Cerebellar nuclear complex (tissue), 1 donor: ENCODE results near the gene DBH.
"Not testable (repeated sequence)": the region's sequence is repeated elsewhere in the genome, so short reads cannot be mapped to it uniquely, and the experiment has no call there.

Experiments used
- DNase-seq, 2 experiments: peaks; one replicate each; lab custom pipeline; 2025; lab: John Stamatoyannopoulos, UW

Gene DBH

GRCh38 chr9:133666845-133667244, 30.7 kb downstream of the DBH start:
- no peak for DNase-seq

GRCh38 chr9:133667759-133668450, 31.7 kb downstream of the DBH start:
- no peak for DNase-seq

DNA sequence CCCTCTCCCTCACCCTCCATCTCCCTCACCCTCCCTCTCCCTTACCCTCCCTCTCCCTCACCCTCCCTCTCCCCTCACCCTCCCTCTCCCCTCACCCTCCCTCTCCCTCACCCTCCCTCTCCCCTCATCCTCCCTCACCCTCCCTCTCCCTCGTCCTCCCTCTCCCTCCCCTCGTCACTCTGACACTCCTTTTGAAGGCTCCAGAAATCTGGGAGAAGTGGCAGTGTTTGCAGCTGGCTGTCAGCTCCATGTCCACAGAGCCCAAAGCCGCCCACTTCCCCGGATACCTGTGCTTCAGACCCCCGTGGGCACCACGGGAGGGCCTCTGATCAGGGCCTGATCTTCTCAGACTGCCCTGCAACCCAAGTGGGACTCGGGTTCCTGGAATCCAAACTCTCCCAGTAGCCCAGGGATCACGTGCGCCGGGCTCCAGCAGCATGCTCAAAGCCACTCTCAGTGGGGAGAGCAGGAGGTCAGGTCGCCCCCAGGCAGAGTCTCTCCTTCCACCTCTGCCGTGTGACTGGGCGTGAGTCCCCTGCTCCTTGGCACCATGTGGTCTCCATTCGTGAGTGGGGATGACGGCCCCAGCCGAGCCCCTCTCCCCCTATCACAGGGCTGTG, 33.1 kb downstream of the DBH start:
- no peak for DNase-seq

- DNase-seq: no peak
Observed at GRCh38 chr9:133670466-133670865, 34.3 kb downstream of the DBH start.

GRCh38 chr9:133671371-133671770, 35.2 kb downstream of the DBH start:
- no peak for DNase-seq

DNA sequence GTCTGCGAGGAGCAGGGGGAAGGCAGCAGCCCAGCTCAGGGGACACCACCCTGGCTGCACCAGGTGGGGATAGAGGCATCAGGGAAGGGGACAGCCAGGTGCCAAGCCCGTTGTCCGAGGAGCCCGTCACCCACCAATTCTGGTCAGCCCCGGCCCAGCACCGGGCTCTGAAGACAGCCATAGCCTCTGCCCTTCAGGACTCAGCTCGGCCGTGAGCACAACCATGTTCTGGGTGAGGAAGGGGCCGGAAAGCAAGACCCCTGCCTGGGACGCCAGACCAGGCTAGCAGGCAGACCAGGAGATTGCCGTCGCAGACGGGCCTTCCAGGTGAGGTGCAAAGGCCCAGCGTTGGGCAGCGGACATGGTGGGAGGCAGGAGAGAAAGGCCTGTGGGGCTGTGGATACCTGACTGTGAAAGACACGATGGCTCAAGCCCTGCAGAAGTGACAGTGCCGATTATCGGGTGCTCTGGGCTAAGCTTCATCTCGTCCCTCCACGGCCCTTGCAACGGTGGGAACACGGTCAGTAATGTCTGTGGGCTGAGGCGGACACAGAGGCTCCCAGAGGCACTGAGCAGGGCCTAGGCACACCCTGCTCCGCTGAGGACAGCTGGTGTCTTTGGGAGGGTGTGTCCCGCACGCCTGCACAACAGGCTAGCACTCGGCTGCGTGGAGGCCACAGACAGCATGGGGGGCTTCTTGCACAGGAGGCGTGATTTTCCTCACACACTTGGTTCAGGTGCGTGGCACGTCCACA, 36.5 kb downstream of the DBH start:
- no peak for DNase-seq

- no peak for DNase-seq
Observed at GRCh38 chr9:133673258-133673655, 37.1 kb downstream of the DBH start.

DNA sequence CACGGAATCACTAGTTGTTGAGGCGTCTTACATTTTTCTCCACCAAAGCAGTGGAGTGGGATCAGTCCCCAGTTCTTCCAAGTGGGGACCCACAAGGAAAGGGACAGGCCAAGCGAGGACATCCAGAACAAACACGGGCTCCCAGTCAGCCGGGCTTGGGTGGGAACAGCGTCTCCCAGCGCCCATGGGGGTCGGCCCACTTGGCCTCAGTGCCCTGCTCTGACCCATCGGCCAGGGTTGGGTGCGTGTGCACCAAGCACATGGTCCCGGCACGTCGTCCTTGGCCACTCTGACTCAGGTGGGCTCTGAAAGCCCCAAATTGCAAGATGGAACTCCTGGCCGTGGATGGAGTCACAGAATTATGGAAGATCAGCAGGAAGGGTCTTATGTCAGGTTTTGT, 37.9 kb downstream of the DBH start:
- no peak for DNase-seq

GRCh38 chr9:133675796-133676195, 39.6 kb downstream of the DBH start:
- not testable (repeated sequence) for DNase-seq

- no peak for DNase-seq
Observed at GRCh38 chr9:133676450-133676849, 40.3 kb downstream of the DBH start.

- DNase-seq: no peak
Observed at GRCh38 chr9:133677126-133678010, 41.2 kb downstream of the DBH start.

GRCh38 chr9:133679056-133679455, 42.9 kb downstream of the DBH start:
- DNase-seq: no peak

GRCh38 chr9:133679466-133680061, 43.4 kb downstream of the DBH start:
- DNase-seq: no peak

DNA sequence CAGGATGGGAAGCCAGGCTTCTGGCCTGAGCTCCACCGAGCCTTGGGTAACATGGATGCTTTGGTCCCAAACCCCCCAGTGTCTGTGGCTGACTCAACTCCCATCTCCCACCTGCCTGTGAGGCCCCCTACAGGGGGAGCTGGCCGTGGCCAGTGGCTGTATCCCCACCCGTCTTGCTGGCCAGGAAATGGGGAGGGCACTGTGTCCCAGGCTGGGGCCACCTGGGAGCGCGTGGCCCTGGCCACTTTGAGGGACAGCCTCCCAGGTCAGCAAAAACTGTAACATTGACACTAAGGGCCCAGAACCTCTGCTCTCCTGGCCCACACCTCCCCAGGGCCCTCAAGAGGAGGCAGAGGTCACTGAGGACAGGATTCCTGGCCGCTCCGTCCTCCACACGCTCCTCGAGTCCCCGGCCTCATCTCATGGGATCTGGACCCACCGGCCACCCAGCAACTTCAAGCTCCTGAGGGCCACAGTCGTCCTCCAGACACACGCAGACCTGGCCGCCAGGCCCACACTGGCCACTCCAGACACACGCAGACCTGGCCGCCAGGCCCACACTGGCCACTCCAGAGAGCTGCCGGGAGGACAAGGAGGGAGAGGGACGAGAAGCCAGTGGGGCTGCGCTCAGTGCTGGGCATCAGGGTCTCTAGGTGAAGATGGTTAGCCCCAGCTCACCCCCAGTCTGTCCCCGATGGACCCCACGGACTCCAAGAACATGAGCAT, 44.2 kb downstream of the DBH start:
- no peak for DNase-seq

DNA sequence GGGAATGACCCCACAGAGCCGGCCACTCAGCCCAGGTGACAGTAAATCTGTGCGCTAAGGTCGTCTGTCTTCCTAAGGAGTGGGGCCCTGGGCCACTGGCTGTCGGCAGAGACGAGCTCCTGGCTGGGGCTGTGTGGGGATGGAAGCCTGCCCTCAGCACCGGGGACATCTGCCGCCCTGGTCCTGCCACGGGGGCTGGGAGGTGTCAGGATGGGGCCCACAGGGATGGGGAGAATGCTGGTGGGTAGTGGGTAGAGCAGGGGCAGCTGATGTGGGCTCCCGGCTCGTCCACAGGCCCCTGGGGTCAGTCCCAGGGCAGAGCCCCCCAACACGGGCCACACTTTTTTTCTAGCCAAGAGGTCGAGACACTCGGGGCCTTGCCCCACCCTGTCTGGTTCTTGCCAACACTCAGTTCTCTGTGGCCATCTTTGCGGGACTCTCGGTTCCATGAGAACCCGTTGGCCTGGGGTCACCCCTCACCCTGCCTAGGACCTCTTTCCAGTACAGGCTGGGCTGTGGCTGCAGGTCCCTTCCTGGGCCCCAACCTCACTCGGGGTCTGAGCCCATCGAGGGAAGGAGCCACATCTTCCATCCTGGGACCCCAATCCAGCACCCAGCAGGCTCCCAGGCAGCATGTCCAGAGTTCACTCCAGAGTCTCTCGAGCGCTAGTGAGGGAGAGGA, 45.0 kb downstream of the DBH start:
- DNase-seq: no peak

- DNase-seq: no peak
Observed at GRCh38 chr9:133681658-133682306, 45.6 kb downstream of the DBH start.

DNA sequence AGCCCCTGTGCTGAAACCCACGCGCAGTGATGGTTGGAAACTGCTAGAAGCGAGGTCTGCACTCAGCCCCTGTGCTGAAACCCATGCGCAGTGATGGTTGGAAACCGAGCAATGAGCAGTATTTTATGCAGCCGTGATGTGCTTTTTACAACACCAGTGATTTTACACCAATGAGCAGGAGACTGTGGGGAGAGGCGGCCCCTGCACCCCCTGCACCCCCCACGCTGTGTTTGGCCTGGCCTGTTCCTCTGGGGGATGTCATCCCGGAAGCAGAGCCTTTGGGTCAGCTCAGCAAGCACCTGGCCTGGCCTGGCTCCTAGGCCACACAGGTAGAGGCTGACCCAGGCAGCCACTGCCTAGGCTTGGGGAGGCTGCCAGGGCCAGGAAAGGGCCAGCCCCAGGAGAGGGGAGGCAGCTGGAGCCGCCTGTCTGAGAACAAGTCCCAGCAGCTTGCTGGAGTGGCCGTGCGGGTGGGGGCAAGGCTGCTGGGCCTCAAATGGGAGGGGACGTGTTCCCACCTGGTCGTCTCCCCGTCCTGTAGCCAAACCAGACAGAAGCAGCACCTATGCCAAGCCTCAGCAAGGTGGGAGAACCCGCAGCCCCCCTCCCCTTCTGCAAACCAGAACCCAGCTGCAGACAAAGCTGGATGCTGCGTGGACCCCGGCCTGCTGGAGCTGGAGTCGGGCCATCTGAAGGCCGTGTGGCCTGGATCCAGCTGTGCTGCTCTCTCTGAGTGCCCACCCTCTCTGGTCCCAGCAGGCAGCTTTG, 46.8 kb downstream of the DBH start:
- DNase-seq: no peak

- DNase-seq: no peak
Observed at GRCh38 chr9:133683586-133684120, 47.5 kb downstream of the DBH start.
